A204.1 (cell line): ENCODE data around the gene MALSU1.
A peak's percentile ranks its signal among the peaks of the same experiment; 100 is the strongest.

ENCODE experiments used
- FAIRE-seq: peaks from 2 replicates; lab custom pipeline; 2012; peaks lifted over from hg19 to GRCh38; lab: Jason Lieb, UNC

Gene MALSU1

GRCh38 chr7:23298885-23299769, at the start of gene MALSU1:
Gene MALSU1 (plus strand): TSS chr7:23299339. CDS start chr7:23299353, 14 bp downstream.
- FAIRE-seq = peak; percentile 92

GRCh38 chr7:23249486-23249885, 49.7 kb upstream of the MALSU1 start:
- FAIRE-seq = no peak

DNA sequence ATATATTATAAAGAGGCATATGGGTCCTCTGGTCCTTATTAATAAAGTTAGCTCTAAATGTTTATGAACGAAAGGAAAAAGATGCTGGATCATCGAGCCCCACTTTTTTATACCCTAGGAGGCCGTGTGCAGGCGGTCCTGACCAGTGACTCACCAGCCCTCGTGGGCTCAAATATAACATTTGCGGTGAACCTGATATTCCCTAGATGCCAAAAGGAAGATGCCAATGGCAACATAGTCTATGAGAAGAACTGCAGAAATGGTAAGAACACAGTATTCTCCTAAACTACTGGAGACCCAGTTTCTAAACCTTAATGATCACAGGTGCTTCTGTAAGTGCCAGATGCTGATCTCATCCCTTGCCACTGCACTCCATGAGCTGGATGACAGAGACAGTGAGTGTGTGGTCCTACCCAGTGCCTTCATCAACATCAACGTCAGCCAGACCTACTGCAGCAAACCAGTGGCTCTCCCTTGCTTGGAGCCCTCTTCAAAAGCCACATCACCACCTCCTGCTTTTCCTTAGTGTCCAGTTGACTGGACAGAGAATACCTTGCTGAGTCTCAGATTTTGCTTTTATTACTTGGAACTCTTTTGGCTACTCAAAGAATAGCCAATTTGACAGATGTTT, 45.0 kb upstream of the MALSU1 start:
- no peak for FAIRE-seq

DNA sequence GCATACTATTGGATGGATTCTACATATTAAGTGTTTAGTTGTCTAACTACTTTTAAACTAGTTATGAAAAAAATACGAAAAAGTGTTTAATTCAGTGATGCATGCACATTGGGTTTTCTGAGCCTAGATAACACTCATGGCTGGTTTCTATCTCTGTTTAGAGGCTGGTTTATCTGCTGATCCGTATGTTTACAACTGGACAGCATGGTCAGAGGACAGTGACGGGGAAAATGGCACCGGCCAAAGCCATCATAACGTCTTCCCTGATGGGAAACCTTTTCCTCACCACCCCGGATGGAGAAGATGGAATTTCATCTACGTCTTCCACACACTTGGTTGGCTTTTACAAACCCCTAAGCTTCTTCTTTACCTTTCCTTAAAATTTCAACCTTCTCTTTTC, 42.4 kb upstream of the MALSU1 start:
- FAIRE-seq = no peak

GRCh38 chr7:23260371-23260770, 38.8 kb upstream of the MALSU1 start:
- FAIRE-seq = no peak

GRCh38 chr7:23261843-23262452, 37.2 kb upstream of the MALSU1 start:
- peak; percentile 76 for FAIRE-seq

DNA sequence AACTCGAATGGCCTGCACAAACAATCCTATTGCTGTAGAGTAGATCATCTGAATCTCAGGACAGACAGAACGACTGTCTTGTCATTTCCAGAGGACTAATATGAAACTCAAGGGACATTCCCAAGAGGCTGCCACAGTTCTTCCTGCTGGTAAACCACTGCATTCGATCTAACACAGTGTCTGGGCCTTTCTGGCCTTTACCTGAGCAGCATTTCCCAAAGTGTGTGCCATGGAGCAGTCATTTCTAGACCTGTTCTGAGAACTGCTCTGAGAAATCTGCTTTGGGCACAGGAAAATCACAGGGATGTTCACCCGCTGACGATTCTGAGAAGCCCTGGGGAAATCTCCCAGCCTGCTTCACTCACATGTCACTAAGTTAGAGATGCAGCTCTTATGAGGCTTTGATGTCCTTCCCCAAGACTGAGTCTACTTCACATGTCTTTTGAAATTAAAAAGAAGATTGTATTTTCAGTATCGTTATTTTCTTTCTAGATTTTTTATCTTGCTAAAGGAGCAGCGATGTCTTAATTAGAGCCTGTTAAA, 34.2 kb upstream of the MALSU1 start:
- FAIRE-seq = no peak

GRCh38 chr7:23266918-23267317, 32.2 kb upstream of the MALSU1 start:
- FAIRE-seq = no peak

DNA sequence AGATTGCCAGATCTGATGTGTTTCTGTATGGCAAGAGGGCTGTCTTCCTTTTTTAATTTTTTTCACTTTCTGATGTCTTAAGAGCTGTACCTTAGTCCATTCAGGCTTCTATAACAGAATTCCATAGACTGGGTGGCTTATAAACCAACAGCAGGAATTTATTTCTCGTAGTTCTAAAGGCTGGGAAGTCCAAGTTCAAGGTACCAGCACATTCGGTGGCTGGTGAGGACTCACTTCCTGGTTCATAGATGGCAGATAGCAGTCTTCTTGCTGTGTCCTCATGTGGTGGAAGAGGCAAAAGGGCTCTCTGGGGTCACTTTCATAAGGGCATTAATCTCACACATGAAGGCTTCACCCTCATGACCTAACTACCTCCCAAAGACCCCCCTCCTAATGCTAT, 31.8 kb upstream of the MALSU1 start:
- FAIRE-seq = no peak

DNA sequence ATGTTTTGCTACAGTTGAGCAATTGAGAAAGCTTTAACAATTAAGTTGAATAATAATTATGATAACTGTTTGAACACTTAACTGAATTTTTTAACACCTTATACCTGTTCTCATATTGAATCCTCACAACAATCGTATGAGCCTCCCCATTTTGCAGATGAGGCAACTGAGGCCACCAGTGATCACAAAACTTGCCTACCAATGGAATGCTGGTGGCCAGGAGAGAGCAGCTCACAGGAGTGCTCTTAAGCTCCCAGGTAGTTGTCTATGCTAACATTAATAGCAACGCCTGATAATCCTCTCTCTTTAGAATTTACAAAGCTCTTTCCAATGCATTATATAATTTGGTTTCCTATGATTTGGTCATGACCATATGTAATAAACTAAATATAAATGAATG, 31.0 kb upstream of the MALSU1 start:
- FAIRE-seq = no peak

- no peak for FAIRE-seq
These were observed 30.4 kb upstream of the MALSU1 start for GRCh38 chr7:23268746-23269145.

GRCh38 chr7:23272275-23272674, 26.9 kb upstream of the MALSU1 start:
- FAIRE-seq = no peak

- no peak for FAIRE-seq
These were observed 26.0 kb upstream of the MALSU1 start for GRCh38 chr7:23273141-23273599.

- no peak for FAIRE-seq
These were observed 23.2 kb upstream of the MALSU1 start for GRCh38 chr7:23275912-23276311.

GRCh38 chr7:23276376-23276775, 22.8 kb upstream of the MALSU1 start:
- no peak for FAIRE-seq

- no peak for FAIRE-seq
These were observed 22.2 kb upstream of the MALSU1 start for GRCh38 chr7:23276947-23277346.

GRCh38 chr7:23277359-23277989, 21.7 kb upstream of the MALSU1 start:
- peak; percentile 87 for FAIRE-seq

DNA sequence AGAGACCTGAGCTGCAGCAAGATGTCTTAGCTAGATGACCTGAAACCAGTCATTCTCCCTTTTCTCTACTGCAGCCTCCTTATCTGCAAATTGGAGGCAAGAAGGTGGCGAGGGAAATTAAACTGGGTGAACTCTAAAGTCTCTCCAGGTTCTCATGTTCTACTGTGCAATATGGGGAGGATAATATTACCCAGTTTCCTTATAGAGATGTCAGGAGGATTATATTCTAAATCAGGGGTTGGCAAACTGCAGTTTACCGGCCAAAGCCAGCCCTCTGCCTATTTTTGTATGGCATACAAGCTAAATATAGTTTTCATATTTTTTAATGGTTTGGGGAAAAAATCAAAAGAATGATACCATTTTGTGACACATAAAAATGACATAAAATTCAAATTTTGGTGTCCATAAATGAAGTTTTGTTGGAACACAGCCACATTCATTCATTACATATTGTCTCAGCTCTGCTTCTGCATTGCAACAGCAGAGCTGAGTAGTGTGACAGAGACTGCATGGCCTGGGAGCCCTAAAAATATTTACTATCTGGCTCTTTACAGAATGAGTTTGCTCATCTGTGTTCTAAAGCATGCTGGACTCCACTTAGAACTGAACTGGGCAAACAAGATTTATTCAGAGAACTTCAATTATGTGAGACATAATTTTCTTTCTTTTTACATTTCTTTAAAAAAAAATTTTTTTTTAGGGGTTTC, 19.2 kb upstream of the MALSU1 start:
- no peak for FAIRE-seq

GRCh38 chr7:23283086-23283485, 16.1 kb upstream of the MALSU1 start:
- FAIRE-seq = no peak

GRCh38 chr7:23284871-23285270, 14.3 kb upstream of the MALSU1 start:
- FAIRE-seq = no peak
